Measurements from ENCODE around the gene SHKBP1.
"Not testable (repeated sequence)": the region's sequence is repeated elsewhere in the genome, so short reads cannot be mapped to it uniquely, and the experiment has no call there.

Gene SHKBP1

DNA sequence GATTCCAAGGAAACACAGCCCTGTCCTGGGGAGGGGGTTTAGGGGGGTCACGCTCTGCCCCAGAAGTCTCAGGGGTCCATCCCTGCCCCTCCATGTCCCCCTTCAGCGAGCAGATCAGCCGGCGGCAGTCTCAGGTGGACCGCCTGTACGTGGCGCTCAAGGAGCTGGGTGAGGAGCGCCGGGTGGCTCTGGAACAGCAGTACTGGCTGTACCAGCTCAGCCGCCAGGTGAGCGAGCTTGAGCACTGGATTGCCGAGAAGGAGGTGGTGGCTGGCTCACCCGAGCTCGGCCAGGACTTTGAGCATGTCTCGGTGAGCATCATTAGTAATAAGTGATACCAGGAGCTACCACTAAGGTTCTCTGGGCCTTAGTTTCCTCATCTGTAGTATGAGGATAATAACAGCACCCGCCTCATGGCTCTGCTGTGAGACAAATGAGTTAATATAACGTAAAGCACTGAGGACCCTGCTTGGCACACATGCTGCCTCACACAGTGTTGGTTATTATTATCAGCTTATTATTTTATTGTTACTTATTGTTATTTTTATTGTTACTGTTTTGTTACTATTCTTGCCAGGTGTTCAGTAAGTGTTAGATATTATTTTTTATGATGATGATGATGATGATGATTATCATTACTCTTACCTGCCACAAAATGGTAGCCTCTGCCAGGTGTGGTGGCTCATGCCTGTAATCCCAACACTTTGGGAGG, 20.5 kb upstream of the SHKBP1 start:
- FAIRE-seq (no peak), DNase-seq (ENCODE audit: insufficient read length, low spot score) (no peak)

DNA sequence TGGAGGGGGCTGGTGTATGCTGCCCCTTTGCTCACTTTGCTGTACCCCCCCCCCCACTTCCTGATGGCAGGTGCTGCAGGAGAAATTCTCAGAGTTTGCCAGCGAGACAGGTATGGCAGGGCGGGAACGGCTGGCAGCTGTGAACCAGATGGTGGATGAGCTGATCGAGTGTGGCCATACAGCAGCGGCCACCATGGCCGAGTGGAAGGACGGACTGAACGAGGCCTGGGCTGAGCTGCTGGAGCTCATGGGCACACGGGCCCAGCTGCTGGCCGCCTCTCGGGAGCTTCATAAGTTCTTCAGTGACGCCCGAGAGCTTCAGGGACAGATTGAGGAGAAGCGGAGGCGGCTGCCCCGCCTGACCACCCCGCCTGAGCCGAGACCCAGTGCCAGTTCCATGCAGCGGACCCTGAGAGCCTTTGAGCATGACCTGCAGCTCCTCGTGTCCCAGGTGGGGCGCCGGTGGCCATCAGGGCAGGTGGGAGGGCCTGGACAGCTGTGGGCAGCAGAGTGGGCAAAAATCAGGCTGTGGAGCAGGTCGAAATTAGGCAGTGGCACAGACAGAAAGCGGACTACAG, 19.6 kb upstream of the SHKBP1 start:
- DNase-seq (ENCODE audit: insufficient read length, low spot score) = no peak
- no peak for FAIRE-seq

DNA sequence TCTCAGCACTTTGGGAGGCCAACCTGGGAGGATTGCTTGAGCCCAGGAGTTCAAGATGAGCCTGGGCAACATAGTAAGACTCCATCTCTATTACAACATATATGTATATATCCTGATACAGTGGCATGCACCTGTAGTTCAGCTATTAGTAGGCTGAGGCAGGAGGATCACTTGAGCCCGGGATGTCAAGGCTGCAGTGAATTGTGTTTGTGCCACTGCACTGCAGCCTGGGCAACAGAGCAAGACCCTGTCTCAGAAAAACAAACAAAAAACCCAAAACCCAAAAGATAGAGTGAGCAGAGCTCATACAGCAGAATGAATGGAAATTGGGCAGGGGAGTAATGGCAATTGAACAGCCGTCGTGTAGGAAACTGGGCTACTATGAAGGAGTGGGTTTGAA, 17.3 kb upstream of the SHKBP1 start:
- FAIRE-seq = no peak

DNA sequence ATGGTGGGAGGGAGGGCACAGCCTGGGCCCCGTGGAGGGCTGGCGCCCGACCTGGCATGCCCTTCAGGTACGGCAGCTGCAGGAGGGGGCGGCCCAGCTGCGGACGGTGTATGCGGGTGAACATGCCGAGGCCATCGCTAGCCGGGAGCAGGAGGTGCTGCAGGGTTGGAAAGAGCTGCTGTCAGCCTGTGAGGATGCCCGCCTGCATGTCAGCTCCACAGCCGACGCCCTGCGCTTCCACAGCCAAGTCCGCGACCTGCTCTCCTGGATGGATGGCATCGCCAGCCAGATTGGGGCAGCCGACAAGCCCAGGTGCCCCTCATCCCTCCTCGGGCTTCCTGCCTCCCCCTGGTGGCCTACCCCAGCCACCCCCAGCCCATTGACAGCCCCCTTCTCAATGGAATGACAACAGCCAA, 16.6 kb upstream of the SHKBP1 start:
- DNase-seq (ENCODE audit: insufficient read length, low spot score) (no peak), FAIRE-seq (no peak)

More for the DNA sequence above, 17.3 kb upstream of the SHKBP1 start:
- DNase-seq (ENCODE audit: insufficient read length, low spot score) = no peak

DNA sequence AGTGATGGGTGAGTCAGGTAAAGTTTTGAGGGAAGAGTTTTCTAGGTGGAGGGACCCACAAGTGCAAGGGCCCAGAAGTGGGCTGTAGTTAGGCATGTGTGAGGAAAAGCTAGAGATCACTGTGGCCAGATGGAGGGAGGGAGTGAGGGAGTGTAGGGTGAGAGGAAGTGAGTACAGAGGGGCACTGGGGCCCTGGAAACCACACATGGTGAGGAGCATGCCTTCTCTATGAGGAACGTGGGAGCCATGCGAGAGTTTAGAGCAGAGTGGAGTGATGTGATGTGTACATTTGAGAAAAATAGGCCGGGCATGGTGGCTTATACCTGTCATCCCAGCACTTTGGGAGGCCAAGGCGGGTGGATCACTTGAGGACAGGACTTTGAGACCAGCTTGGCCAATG, 14.7 kb upstream of the SHKBP1 start:
- DNase-seq (ENCODE audit: insufficient read length, low spot score) (no peak), FAIRE-seq (no peak)

DNA sequence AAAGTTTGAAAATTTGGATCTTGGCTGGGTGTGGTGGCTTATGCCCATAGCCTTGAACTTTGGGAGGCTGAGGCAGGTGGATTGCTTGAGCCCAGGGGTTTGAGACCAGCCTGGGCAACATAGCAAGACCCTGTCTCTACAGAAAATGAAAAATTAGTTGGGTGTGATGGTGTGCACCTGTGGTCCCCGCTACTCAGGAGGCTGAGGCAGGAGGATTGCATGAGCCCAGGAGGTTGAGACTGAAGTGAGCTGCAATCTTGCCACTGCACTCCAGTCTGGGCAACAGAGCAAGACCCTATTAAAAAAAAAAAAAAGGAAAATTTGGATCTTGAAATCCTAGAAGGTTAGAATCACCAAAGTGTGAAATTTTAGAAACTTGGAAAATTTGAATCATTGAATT, 12.1 kb upstream of the SHKBP1 start:
- not testable (repeated sequence) for DNase-seq (ENCODE audit: insufficient read length, low spot score); FAIRE-seq

DNA sequence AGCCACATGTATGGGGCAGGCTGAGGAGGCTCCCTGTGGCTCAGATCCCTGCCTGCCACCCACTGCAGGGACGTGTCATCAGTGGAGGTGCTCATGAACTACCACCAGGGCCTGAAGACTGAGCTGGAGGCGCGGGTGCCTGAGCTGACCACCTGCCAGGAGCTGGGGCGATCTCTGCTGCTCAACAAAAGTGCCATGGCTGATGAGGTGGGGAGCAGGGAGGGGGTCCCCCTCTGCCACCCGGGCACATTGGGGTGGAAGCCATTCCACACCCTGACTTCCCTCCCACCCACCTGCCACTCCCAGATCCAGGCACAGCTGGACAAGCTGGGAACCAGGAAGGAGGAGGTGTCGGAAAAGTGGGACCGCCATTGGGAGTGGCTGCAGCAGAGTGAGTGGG, 11.3 kb upstream of the SHKBP1 start:
- DNase-seq (ENCODE audit: insufficient read length, low spot score) = no peak
- FAIRE-seq = no peak

DNA sequence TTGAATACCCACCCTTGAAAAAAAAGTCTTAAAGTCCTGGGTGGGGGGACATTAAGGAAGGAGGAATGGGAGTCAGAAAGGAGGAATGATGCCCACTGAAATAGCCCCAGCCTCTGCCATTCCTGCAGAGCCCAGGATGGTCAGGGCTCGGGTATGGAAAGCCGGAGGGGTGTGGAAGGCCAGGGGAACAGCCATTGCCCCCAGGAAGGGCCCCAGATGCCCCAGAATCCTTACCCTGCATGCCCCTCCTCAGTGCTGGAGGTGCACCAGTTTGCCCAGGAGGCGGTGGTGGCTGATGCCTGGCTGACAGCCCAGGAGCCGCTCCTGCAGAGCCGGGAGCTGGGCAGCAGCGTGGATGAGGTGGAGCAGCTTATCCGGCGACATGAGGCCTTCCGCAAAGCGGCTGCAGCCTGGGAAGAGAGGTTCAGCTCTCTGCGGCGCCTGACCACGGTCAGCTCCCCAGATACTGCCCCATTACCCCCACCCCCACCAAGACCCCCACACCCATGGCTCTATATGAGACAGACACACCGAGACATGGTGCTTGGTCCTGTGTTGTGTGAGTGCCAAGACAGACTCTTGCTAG, 10.7 kb upstream of the SHKBP1 start:
- no peak for DNase-seq (ENCODE audit: insufficient read length, low spot score)
- no peak for FAIRE-seq

DNA sequence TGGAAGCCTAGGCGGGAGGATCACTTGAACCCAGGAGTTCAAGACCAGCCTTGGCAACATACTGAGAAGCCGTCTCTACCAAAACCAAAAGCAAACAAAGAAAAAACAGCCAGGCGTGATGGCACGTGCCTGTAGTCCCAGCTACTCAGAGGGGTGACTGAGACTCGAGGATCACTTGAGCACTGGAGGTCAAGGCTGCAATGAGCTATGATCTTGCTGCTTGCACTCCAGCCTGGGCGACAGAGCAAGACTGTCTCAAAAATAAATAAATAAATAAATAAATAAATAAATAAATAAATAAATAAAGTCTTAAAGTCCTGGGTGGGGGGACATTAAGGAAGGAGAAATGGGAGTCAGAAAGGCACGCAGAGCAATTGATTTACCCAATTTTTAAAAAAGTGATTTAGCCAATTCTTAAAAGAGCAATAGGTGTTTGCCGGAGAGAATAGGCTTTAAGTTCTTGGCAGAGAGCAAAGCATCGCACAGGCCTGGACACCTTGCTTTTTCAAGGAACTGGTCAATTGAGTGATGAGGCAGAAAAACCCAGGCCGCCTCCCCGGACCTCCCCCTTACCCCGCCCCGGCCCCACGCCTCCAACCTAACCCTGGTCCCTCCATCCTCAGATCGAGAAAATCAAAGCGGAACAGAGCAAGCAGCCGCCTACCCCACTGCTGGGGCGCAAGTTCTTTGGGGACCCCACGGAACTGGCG, 9.5 kb upstream of the SHKBP1 start:
- DNase-seq (ENCODE audit: insufficient read length, low spot score) (no peak), FAIRE-seq (no peak)

DNA sequence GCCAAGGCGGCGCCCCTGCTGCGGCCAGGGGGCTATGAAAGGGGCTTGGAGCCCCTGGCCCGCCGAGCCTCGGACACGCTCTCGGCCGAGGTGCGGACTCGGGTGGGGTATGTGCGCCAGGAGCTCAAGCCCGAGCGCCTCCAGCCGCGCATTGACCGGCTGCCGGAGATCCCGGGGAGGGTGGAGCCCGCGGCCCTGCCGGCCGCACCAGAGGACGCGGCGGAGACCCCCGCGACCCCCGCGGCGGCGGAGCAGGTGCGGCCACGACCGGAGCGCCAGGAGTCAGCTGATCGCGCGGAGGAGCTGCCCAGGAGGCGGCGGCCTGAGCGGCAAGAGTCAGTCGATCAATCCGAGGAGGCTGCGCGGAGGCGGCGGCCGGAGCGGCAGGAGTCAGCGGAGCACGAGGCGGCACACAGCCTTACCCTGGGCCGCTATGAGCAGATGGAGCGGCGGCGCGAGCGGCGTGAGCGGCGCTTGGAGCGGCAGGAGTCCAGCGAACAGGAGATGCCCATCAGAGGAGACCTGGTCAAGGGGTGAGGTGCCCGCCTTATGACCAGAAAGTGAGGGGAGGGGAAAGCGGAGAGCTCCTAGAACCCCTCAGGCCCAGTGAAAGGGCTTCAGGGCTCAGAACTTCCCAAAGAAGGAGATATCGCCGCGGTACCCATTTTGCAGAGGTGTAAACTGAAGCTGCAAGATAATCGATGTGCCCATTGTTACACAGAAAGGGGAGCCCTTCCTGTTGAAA, 8.8 kb upstream of the SHKBP1 start:
- DNase-seq (ENCODE audit: insufficient read length, low spot score) = no peak

DNA sequence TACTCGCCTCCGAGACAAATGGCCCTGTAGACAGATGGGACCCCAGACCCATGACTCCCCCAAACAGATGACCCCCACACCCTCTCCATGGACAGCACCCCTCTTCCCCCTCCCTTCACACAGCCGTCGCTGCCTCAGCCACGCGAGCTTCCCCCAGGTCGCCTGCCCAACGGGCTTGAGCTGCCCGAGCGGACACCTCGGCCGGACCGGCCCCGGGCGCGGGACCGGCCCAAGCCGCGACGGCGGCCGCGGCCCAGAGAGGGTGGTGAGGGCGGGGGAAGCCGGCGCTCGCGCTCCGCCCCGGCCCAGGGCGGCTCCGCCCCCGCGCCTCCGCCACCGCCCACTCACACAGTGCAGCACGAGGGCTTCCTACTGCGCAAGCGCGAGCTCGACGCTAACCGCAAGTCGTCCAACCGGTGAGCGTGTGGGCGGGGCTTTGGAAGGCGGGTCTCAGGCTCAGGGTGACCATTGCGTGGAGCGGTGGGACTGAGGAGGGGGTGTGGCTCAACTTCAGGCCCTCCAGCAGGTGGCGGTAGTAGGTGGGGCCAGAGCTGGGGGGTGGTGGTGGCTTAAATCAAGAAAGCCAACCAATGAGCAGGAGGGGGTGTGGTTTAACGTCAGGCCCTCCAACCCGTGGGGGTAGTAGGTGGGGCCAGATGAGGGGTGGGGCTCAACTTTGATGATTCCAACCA, 6.2 kb upstream of the SHKBP1 start:
- FAIRE-seq (peak; percentile 100), DNase-seq (ENCODE audit: insufficient read length, low spot score) (peak; percentile 99)

More for the DNA sequence above, 8.8 kb upstream of the SHKBP1 start:
- no peak for FAIRE-seq

DNA sequence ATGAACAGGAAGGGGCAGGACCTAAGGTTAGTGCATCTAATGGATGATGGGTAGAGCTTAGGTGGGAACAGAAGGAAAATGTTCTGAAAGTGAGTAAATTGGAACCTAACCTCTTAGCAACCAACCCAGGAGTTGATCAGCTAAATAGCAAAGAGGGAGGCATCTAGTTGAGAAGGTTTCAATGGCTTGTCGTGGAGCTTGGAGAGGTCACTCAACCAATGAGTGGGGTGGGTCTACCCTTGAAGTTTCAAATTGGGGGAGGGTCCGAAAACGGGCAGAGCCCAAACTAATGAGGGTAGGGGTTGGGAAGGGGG, 5.7 kb upstream of the SHKBP1 start:
- no peak for DNase-seq (ENCODE audit: insufficient read length, low spot score)
- FAIRE-seq = no peak

DNA sequence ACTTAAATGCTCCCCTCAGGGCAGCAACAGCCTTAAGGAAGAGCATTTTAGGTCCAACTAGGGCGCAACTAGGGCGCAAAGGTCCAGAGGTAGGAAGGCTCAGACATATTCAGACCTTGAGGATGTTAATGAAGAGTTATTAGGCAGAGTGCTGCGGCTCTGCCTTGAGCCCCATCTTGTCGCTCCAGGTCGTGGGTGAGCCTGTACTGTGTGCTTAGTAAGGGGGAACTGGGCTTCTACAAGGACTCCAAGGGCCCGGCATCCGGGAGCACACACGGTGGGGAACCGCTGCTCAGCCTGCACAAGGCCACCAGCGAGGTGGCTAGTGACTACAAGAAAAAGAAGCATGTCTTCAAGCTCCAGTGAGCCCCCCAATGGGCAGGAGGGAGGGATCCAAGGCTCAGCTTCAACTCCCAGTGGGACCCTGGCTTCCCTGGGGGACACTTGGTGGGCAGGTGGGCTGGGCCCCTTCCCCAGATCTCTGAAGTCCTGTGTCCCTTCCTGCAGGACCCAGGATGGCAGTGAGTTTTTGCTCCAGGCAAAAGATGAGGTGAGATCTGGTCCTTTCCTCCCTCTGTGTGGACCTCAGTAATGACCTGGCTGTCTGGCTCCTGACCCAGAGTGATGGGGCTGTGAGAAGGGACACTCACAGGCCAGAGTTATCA, 4.7 kb upstream of the SHKBP1 start:
- FAIRE-seq (no peak), DNase-seq (ENCODE audit: insufficient read length, low spot score) (no peak)

DNA sequence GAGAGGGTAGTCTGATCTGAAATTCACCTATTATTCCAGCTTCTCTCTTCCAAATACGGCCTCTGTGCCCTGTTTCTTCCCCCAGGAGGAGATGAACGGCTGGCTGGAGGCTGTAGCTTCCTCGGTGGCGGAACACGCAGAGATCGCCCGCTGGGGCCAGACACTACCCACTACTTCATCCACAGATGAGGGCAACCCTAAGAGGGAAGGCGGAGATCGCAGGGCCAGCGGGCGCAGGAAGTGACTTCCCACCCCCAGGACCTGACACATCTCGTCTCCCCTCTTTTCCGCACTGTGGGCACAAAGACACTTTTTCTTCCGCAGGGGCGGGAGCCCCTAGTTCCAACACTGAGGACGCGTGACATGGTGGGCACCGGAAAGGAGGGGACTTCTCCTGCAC, 1.3 kb upstream of the SHKBP1 start:
- FAIRE-seq = no peak
- DNase-seq (ENCODE audit: insufficient read length, low spot score) = no peak

DNA sequence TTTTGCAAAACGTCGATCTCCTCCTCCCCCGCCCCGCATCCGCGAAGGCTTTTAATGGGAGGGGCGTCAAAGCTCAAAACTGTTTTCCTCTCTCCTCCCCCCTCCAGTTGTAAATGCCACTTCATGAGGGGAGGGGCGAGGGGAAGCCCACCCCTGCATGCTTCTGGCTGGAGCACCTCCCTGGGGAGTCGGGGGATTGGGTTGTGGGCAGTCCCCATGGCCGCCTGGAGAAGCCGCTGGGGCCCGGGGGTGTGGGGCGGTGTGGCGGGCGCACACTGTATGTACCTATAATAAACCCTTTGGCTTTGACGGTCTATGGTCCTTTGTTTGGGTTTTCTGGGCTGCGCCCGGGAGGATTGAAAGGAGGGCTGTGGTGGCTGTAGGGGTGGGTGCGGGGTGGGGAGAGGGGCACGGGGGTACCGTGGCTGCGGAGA, 505 bp upstream of the SHKBP1 start:
- FAIRE-seq (no peak), DNase-seq (ENCODE audit: insufficient read length, low spot score) (no peak)

DNA sequence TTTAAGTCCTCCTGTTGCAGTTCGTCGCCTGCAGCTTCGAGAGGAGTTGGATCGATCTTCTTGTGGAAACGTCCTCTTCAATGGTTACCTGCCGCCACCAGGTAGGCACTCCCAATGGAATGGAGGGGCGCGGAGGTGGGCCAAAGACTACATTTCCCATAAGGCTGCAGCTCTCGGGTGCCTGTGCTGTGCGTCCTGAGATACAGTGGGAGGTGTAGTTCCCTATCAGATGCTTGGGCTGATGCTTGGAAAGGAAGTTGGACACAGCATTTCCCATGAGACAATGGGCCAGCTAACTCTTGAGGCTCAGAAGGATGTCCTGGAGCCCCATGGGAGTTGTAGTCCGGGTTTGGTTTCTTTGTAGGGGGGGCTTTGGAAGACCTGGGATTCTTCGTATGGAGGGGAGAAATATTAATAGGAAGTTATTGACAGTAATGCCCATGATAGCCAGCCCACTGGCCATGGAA, 1.8 kb downstream of the SHKBP1 start:
- DNase-seq (ENCODE audit: insufficient read length, low spot score) (no peak), FAIRE-seq (no peak)

DNA sequence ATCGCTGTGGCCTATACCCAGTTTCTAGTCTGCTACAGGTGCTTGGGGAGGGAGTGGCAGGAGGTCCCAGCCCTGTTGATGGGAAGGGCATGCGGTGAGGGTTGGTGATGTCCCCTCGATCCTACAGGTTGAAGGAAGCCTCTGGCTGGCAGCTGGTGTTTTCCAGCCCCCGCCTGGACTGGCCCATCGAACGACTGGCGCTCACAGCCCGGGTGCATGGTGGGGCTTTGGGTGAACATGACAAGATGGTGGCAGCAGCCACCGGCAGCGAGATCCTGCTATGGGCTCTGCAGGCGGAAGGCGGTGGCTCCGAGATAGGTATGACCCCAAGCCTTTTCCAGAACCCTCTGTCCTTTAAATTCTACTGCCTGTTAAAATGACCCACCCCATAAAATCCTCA, 3.9 kb downstream of the SHKBP1 start:
- DNase-seq (ENCODE audit: insufficient read length, low spot score) = no peak
- no peak for FAIRE-seq

DNA sequence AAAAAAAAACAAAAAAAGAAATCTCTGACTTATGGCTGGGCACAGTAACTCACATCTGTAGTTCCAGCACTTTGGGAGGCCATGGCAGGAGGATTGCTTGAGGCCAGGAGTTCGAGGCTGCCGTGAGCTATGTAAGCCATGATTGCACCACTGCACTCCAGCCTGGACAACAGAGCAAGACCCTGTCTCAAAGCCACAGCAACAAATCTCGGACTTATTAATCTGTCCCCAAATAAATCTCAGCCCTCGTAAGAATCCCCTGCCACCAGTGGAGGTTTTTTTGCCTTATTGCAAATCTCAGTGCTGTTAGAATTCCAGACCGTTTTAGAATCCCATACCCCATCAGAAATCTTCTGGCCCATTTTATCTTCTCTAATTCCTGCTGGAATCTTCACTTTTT, 4.9 kb downstream of the SHKBP1 start:
- FAIRE-seq = no peak
- no peak for DNase-seq (ENCODE audit: insufficient read length, low spot score)

DNA sequence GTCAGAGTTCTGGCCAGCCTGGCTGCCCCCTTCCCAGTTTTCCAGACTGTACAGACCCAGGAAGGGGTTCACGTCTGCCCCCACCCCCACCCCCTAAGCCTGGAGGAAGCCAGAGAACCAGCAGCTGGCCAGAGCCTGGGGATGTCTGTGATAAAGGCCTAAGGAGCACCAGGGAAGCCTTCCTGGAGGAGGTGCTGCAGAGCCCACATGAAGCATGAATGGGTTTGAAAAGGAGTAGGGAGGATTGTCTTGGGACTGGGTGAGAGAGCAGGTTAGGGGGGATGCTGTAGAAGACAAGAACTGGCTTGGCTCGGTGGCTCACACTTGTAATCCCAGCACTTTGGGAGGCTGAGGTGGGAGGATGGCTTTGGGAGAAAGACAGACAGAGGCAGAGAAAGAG, 5.8 kb downstream of the SHKBP1 start:
- FAIRE-seq = no peak

DNA sequence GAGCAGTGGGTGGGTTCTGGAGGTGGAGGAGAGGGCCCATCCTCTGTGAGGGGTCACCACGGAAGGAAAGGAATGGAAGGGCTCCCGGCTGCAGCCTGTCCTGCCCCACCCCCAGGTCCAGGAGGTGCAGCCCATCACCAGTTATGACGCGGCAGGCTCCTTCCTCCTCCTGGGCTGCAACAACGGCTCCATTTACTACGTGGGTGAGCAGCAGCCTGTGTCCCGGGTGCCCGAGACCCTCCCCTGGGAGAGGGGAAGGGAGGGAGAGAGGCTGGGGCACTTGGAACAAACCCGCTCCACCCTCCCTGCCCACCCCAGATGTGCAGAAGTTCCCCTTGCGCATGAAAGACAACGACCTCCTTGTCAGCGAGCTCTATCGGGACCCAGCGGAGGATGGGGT, 6.6 kb downstream of the SHKBP1 start:
- FAIRE-seq (no peak), DNase-seq (ENCODE audit: insufficient read length, low spot score) (no peak)

More for the DNA sequence above, 5.8 kb downstream of the SHKBP1 start:
- DNase-seq (ENCODE audit: insufficient read length, low spot score) = no peak

Data from GM19239 (cell line).